HG03378 (cell line): ENCODE measurements around the gene BRK1.
"Not testable (repeated sequence)": the region's sequence is repeated elsewhere in the genome, so short reads cannot be mapped to it uniquely, and the experiment has no call there.

ENCODE experiments used
- ATAC-seq: cut with Tn5 transposase; IDR thresholded peaks from one replicate; pipeline ENCODE4 v1.9.1; 2021; ENCODE audit warnings: mild to moderate bottlenecking, moderate library complexity; ENCODE audit not compliant: unreplicated experiment

Gene BRK1

GRCh38 chr3:10115326-10116137, at the start of gene BRK1:
Gene BRK1 (plus strand): TSS chr3:10115675. CDS start chr3:10115702, 27 bp downstream.
- peak; percentile 88 for ATAC-seq

- not testable (repeated sequence) for ATAC-seq
These were observed 45.4 kb upstream of the BRK1 start for GRCh38 chr3:10070077-10070476.

GRCh38 chr3:10074666-10075065, 40.8 kb upstream of the BRK1 start:
- no peak for ATAC-seq

- no peak for ATAC-seq
These were observed 33.6 kb upstream of the BRK1 start for GRCh38 chr3:10081871-10082270.

- ATAC-seq: no peak
These were observed 29.7 kb upstream of the BRK1 start for GRCh38 chr3:10085738-10086137.

GRCh38 chr3:10088256-10088655, 27.2 kb upstream of the BRK1 start:
- ATAC-seq: no peak

GRCh38 chr3:10090179-10090578, 25.3 kb upstream of the BRK1 start:
- ATAC-seq: no peak

- not testable (repeated sequence) for ATAC-seq
These were observed 24.7 kb upstream of the BRK1 start for GRCh38 chr3:10090774-10091173.

GRCh38 chr3:10091387-10091786, 24.1 kb upstream of the BRK1 start:
- not testable (repeated sequence) for ATAC-seq

GRCh38 chr3:10093678-10094077, 21.8 kb upstream of the BRK1 start:
- no peak for ATAC-seq

GRCh38 chr3:10099041-10099440, 16.4 kb upstream of the BRK1 start:
- ATAC-seq: no peak

- ATAC-seq: no peak
These were observed 8.6 kb upstream of the BRK1 start for GRCh38 chr3:10106919-10107318.

GRCh38 chr3:10108091-10108490, 7.4 kb upstream of the BRK1 start, which contains the start of gene FANCD2OS:
Gene FANCD2OS (minus strand): TSS chr3:10108255. CDS start chr3:10104774, 3,481 bp downstream.
- no peak for ATAC-seq

- peak; percentile 22 for ATAC-seq
These were observed 624 bp downstream of the BRK1 start for GRCh38 chr3:10116138-10116460.

- no peak for ATAC-seq
These were observed 1.5 kb downstream of the BRK1 start for GRCh38 chr3:10116928-10117327.

GRCh38 chr3:10119376-10119775, 3.9 kb downstream of the BRK1 start:
- ATAC-seq: no peak

GRCh38 chr3:10121064-10121463, 5.6 kb downstream of the BRK1 start:
- no peak for ATAC-seq

- ATAC-seq: no peak
These were observed 7.2 kb downstream of the BRK1 start for GRCh38 chr3:10122724-10123123.

GRCh38 chr3:10135872-10136271, 20.4 kb downstream of the BRK1 start:
- not testable (repeated sequence) for ATAC-seq

- no peak for ATAC-seq
These were observed 21.0 kb downstream of the BRK1 start for GRCh38 chr3:10136426-10137005.

GRCh38 chr3:10137178-10137577, 21.7 kb downstream of the BRK1 start:
- ATAC-seq: no peak

GRCh38 chr3:10140996-10141546, 25.6 kb downstream of the BRK1 start:
- no peak for ATAC-seq
